HG02870 (cell line): ENCODE results near the gene HPCAL1.

Experiments used
- ATAC-seq: cut with Tn5 transposase; IDR thresholded peaks from one replicate; pipeline ENCODE4 v1.9.1; 2021; ENCODE audit warnings: mild to moderate bottlenecking, moderate library complexity; ENCODE audit not compliant: unreplicated experiment

Gene HPCAL1

DNA sequence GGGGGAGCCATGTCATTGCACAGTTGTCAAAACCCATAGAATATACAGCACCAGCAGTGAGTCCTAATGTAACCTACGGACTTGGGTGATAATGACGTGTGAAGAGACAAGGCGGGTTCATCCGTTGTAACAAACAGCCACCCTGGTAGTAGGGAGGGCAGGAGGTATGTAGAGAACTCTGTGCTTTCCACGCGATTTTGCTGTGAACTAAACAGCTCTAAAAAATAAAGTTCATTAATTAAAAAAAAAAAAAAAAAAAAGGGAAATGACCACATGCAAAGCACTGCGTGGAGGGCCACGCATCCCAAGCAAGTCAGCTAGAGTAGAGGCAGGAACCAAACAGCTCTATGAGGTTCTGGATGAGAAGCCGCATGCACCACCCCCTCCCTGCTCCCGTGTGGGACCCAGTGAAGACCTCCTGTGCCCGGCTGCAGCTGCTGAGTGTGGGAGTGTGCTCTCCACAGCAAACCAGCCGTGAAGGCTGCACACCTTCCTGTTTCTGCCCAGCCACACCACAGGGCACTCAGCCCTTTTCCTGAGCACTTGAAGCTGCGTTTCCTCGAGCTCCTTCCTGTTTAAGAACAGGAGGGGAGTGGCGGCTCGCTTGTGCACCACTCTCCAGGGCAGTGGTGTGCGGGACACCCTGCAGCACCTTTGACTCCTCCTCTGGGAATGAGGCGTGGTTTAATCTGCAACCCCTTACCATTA is 79.8 kb downstream of the HPCAL1 start:
- no peak for ATAC-seq

DNA sequence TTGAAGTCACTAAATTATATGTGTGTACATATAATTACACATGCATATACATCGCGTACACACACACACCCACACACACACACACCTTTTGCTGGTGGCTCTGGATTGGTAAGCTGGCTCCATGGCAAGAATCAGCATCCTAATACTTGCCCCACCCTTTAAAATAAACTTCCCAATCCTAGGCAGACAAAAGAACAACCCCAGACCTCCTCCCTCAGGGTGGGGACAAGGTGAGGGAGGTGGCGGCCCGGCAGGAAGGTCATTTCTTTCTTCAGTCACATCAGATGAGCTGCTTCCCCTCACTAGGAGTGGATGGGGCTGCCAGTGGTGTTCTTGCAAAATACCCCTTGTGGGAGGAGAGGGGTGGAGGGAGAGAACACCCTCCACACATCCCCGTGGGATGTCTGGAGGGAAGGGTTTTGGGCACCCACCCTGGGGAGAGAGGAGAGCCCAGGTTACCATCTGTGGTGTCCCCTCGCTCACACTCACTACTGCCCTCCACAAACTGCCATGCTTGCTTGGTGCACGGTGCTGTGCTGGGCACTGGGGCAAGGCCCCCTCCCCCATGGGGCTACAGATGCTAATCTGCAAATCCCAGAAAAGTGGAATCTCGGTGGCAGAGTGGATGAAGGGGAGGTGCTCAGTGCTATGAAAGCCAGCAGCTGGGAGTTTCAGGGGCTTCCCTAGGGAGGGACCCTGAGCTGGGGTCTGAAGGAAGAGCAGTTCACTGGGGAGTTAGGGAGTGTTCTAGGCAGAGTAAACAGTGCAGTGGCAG is 81.4 kb downstream of the HPCAL1 start:
- ATAC-seq: no peak

DNA sequence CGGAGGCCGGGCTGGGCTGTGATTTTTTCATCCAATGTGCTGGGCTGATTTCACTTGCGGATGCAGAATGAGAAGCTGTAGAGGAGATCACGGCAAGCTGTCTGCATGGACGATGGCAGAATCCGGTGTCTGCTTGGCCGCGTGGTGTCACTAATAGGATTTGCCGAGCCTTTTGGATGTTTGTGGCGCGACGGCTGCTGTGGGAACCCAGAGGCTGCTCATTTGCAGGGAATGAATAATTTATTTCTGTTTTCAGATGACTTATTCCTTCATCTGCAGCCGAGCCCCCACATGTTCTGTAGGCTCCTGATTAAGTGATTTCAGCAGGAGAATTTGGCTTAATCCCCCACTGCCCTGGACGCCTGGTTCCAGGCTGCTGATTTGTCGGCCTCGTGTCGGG is 82.8 kb downstream of the HPCAL1 start:
- ATAC-seq: no peak

DNA sequence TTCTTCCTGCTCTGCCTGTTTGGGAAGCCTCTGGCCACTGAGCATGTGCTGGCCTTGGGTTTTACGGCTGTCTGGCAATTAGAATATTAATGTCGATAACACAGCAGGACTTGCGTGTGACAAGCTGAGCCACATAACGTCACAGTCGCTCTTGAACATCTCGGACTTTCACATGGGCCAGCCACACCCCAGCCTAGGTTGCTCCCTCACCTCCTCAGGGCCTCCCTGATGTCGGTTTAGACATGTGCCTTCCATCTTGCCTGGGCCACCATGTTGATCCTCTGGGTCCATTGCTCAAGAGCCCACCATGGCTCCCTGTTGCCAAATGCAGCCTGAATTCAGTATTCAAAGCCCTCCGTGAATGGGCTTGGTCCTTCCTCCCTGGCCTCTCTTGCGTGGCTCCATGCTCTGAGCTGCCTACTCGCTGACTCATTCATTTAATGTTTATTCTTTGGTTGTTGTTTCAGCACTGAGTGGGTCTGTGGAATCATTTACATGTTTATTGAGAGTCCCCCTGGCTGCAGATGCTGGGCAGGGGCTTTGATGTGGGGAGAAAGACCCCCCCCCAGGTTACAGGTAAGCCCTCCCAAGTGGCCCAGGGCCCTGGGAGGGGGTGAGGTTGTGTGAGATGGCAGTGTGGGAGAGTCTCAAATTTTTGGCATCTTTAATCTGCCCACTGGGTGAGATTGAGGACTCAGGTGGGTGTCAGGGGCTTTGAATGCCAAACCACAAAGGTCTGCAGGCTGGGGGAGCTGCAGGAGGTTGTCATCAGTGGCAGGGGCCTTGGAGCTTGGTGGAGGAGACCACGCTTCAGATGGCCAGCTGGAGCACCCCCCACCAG is 83.4 kb downstream of the HPCAL1 start:
- no peak for ATAC-seq

DNA sequence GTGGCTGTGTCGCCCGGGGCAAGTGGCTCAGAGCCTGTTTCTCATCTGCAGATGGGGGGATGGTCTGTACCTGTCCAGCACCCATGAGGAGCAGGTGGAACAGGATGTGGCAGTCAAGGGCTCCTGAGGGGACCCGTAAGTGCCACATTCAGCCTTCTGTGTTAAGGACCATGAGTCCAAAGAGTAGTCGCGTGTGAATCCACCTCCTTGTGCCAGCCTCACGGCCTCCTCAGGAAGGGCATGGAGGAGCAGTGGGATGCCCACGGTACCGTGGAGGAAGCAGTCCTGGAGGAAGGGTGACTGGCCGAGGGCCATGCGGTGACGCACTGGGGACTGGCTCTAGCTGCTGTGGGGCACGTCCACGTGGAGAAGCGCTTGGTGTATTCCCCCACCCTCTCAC is 84.3 kb downstream of the HPCAL1 start:
- no peak for ATAC-seq

DNA sequence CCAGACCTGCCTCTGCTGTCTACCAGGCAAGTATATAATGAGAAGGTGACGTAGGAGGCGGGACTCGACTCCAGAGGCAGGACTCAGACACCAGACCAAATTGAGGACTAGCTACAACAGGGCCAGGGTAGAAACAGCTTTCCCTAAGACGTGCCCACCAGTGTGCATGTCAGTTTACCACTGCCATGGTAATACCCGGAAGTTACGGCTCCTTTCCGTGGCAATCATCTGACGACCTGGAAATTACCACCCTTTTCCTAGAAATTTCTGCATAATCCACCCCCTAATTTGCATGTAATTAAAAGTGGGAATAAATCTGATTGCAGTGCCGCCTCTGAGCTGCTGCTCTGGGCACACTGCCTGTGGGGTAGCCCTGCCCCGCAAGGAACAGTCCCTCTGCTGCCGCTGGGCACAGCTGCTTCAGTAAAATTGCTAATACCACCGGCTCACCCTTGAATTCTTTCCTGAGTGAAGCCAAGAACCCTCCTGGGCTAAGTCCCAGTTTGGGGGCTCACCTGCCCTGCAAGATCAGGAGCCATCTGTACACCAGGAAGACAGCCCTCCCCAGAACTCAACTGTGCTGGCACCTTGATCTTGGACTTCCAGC is 86.4 kb downstream of the HPCAL1 start:
- no peak for ATAC-seq

DNA sequence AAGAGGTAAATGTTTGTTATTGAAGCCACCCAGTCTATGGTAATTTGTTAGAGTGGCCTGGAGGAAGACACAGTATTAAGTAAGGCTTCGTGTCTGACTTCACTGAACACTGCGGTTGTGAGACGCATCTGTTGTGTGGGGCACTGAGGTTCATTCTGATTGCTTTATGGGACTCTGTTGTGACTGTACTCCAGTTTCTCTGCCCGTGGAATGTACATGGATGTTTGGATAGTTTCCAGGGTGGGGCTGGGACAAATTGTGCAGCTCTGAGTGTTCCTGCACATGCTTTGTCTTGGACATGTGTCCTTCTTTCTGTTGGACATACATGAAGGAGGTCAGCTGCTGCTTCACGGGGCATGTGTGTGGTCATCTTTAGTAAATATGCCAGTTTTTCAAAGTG is 86.9 kb downstream of the HPCAL1 start:
- no peak for ATAC-seq

DNA sequence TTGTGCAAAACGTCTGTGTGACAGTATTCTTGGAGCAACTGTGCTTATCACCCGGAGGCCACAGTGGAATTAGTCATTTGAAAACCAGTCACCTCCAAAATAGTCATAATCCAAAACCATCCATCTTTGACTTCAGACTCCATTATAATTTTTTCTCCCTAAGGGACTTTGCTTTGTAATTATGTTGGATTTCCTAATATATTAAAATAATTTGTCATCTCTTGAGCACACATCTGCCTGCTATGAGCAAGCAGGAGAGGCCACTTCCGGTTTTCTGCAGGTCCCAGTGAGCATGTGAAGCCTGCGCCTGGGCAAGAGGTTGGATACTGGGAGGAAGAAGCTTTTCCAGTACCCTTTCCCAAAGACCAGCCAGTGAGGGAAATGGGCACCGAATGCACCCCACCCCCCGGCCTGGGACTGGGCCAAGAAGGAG is 87.7 kb downstream of the HPCAL1 start:
- ATAC-seq: no peak

DNA sequence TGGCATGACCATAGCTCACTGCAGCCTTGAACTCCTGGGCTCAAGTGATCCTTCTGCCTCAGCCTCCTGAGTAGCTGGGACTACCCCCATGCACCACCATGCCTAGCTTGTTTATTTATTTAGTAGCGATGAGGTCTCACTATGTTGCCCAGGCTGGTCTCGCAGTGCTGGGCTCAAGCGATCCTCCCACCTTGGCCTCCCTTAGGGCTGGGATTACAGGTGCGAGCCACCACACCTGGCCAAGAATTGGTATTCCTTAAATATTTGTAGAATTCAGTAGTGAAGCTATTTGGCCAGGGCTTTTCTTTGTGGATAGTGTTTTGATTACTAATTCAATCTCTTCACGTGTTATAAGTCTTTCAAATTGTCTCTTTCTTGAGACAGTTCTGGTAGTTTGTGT is 89.4 kb downstream of the HPCAL1 start:
- no peak for ATAC-seq

DNA sequence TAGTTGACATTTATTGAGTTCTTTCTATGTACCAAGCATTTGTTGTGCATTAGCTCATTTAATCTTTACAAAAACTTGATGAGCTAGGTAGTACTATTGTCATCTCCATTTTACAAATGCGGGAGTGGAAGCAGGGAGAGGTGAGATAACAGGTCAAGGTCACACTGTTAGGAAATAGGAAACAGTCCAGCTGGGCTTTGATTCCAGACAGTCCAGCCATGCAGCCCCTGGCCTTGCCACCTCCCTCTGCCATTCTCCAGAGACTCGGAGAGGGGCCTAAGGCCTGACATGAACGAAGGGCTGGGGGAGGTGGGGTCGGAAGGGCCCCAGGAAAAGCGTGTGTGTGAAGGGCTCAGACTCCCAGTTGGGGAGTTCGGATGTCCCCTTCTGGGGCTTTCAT is 89.8 kb downstream of the HPCAL1 start:
- no peak for ATAC-seq

DNA sequence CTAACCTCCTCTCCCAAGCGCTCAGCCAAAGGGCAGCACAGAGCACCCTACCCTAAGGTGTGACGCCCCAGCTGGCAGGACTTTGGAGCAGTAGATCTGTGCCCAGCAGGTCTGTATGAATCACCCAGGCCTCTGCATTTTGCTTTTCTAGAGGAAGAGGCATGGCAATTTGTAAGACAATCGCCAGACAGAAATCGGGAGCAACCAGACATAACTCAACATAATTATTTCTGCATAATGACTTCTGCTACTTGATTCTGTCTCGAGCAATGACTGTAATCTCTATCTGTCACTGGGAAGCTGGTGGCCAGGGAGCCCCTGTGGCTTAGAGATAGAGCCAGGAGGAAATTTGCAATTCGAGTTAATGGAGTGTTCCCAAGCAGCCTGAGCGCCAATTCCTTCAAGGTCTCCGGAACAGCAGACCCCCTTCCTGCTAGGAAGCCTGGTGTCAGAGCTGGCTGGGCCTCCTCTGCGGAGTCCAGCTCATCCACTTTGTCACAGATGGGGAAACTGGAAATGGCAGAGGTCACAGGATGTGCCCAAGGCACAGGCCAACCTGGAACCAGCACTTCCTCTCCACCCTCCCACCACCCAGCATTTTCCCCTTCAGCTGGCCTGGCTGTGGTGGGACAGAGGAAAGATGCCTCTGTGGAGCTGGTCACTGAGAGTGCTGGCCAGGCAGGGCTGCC is 90.4 kb downstream of the HPCAL1 start:
- ATAC-seq: no peak

DNA sequence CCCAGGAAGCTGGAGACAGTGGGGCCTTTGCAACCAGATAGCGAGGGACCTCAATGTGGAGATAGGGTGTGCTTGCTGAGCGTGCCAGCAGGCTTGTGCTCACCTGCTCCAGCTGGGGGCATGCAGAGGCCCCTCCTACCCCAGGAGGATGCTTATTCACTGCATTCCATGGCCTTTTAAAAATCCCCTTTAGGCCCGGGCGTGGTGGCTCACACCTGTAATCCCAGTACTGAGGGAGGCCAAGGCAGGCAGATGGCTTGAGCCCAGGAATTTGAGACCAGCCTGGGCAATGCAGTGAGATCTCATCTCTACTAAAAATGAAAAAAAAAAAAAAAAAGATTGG is 90.9 kb downstream of the HPCAL1 start:
- no peak for ATAC-seq

DNA sequence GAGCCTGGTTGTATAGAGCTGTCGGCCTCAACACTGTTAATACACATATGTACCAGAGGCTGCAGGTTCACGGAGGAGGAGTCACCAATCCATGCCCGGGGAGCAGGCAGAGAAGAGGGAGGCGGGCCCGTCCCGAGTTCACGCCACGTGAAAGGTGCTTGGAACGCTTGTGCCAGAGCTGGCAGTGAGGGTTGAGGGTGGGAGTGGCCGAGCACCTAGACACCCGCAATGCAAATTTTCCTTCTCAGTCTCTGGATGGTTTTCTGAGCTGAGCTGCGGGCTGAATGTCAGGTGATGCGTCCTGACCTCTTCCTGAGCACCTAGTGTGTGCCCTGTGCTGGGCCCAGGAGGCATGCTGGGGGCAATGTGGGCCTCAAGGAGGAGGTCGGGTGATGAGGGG is 93.2 kb downstream of the HPCAL1 start:
- ATAC-seq: no peak

DNA sequence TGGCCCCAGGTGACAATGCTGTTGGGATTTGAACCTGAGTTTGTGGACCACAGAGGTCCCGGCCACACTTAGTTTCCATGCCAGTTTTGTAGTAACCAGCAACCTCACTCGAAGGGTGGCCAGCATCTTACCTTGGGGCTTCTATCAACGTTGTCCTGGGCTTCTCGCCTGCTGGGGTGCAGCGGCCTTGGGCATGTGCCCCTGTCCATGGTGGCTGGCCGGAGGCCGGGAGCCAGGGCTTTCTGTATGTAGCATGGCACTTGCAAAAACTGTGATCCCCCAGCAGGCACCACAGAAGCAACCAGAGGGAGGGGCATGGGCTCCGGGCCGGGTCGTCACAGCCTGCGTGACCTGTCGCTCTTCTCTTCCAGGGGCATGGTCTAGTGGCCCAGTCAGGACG is 93.8 kb downstream of the HPCAL1 start:
- ATAC-seq: no peak

DNA sequence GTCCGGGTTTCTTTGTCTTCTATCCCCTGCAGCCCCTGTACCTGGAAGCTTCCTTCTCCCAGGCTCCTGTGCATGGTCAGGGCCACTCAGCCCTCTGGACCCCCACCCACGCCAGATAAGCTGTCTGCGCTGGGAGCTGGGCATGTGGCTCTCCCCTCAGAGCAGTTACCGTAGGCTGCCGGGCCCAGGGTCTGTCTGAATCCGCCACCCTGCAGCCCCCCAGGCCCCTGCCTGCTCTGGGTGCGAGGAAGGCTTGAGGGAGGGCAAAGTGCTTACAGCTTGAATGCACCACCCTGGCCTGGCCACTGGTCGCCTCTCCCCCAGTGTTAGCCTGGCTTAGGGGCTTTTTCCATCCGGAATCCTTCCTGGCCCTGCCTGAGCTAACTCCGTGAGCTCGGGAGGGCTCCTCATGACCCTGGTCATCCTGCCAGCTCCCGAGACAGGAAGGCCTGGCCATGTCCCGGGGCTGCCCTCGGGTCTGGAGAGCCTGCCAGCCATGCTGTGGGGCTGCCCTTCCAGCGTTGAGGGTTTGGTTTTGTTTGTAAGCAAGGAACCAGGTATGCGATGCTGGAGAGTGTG is 94.7 kb downstream of the HPCAL1 start:
- ATAC-seq: no peak

DNA sequence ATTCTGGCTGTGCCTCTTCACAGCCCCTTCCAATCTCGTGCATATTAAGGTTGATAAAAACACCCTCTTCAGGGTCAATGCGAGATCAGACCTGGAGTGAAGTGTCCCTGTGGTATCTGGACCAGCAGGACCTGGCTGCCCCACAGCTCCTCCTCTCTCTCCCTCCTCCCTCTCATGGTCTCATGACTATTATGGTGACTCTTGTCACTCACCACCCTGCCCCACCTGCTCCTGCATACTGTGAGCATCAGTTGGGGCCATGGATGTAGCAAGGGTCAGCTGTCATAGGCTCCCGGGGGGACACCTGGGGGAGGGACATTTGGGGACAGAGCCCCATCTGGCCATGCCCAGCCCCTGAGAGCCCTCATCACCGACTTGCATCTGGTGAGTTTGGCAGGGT is 95.2 kb downstream of the HPCAL1 start:
- no peak for ATAC-seq

DNA sequence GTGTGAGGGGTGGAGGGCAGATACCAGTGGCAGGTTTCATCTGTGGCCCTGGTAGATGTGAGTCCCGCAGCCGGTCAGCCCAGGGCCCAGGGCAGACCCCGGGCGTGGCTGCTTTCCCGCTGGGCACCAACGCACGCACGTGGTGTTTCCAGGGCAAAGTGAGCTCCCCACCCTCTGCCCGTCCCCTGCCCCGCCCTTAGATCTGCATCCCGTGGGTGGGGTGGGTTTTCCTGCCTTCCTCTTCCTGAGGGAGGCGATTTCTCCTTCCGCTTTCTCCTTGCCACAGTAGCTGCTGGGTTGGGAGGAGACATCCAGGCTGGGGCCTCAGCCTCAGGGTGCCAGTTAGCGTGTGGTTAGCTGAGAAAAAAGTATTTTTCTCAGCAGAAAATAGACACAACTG is 95.8 kb downstream of the HPCAL1 start:
- no peak for ATAC-seq

DNA sequence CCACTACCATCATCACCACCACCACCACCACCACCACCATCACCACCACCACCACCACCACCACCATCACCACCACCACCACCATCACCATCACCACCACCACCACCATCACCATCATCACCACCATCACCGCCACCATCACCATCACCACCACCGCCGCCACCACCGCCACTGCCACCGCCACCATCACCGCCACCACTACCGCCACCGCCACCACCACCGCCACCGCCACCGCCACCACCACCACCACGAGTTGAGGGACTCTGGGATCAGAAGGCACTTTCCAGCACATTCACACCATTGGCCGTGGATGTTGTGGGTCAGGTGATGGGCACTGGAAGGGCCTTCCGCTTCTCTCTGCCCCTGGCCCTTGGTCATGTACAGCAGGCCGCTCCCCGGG is 96.7 kb downstream of the HPCAL1 start:
- ATAC-seq: no peak

DNA sequence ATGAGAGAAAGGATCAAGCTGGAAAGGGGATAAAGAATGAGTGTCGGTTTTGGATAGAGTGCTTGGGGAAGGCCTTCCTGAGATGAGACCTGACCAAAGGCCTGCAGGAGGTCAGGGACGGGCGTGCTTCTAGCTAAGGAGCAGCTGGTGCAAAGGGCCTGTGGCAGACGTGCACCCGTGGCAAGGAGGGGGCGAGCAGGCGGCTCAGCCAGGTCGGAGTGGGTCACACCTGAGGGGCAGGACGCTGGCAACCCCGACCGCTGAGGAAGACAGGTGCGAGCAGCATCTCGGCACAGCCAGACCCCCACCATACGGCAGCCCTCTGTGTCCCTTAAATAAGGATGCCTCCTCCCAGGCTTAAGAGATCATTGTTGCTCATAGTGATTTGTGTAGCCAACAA is 97.3 kb downstream of the HPCAL1 start:
- no peak for ATAC-seq

DNA sequence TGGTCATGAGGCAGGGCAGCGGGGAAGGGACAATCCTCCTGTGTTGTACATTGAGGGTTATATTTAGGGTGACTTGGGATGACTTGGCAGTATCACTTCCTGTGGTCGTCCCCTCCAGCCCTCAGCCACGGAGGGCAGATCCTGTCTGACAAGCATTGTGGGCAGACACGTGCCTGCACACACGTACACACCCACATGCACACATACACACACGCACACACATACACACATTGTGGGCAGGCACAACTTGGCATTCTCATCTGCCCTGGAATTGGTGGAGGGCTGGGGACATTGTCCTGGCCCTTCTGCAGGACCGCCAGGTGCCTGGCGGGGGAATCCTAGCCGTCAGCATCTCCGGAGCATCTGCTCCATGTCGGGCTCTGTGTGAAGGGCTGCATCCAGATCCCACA is 97.9 kb downstream of the HPCAL1 start:
- no peak for ATAC-seq
